Measurements from ENCODE around the gene ARL8A. TPM values are rescaled to one million over a fixed set of nuclear protein-coding genes. Genes with fewer than 3 reads are reported as not detected.
"Not testable (repeated sequence)": the region's sequence is repeated elsewhere in the genome, so short reads cannot be mapped to it uniquely, and the experiment has no call there.

ARL8A gene
- total RNA-seq, 1 donor, result 16.9 TPM

DNA sequence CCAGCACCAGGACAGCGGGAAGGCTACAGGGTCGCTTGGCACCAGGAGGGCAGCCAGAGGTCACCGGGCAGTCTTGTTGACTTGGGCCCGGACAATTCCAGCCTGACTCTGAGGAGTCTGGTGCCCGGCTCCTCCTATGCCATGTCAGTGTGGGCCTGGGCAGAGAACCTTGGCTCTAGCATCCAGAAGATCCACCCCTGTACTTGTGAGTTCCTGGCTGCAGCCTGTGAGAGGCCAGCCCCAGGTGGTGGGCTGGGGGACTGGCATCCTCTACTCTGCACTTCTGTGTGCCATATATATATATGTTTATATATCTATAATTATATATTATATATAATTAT is 27.4 kb upstream of the ARL8A start:
- no peak overlapping the region for H3K4me3 ChIP-seq (ENCODE audit: low read depth, low read length)
- no peak for DNase-seq (ENCODE audit: low read depth)
- TF ChIP-seq CTCF (IDR thresholded peaks at IDR 0.05; ENCODE audit: insufficient read depth, low read length), result no peak

GRCh38 chr1:202171292-202172014 is 26.9 kb upstream of the ARL8A start:
- H3K4me3 ChIP-seq (ENCODE audit: low read depth, low read length), result no peak overlapping the region
- DNase-seq (ENCODE audit: low read depth), result no peak

DNA sequence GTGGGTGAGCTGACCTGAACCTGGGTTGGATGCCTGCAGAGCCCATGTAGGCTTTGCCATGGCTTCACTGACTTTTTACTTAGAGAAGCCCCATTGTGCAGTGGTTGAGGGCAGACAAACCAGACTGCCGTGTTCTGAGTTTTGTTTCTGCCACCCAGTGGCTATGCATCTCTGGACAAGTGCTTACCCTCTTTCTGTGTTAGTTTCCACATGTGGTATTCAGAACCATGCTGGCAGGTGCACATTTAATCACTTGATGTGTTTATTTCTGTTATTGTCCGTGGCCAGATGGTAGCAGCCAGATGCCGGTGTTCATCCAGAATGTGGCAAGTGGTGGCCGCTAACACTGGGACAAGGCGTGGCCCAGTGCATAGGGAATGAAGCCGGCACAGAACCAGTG is 26.2 kb upstream of the ARL8A start:
- no peak for TF ChIP-seq CTCF (IDR thresholded peaks at IDR 0.05; ENCODE audit: insufficient read depth, low read length)
- H3K4me3 ChIP-seq (ENCODE audit: low read depth, low read length), result no peak overlapping the region
- DNase-seq (ENCODE audit: low read depth), result no peak

More at GRCh38 chr1:202171292-202172014, 26.9 kb upstream of the ARL8A start:
- TF ChIP-seq CTCF (IDR thresholded peaks at IDR 0.05; ENCODE audit: insufficient read depth, low read length), result no peak

- no peak overlapping the region for H3K4me3 ChIP-seq (ENCODE audit: low read depth, low read length)
- no peak for DNase-seq (ENCODE audit: low read depth)
- TF ChIP-seq CTCF (IDR thresholded peaks at IDR 0.05; ENCODE audit: insufficient read depth, low read length), result no peak
Measured at GRCh38 chr1:202168861-202169260, 24.3 kb upstream of the ARL8A start.

DNA sequence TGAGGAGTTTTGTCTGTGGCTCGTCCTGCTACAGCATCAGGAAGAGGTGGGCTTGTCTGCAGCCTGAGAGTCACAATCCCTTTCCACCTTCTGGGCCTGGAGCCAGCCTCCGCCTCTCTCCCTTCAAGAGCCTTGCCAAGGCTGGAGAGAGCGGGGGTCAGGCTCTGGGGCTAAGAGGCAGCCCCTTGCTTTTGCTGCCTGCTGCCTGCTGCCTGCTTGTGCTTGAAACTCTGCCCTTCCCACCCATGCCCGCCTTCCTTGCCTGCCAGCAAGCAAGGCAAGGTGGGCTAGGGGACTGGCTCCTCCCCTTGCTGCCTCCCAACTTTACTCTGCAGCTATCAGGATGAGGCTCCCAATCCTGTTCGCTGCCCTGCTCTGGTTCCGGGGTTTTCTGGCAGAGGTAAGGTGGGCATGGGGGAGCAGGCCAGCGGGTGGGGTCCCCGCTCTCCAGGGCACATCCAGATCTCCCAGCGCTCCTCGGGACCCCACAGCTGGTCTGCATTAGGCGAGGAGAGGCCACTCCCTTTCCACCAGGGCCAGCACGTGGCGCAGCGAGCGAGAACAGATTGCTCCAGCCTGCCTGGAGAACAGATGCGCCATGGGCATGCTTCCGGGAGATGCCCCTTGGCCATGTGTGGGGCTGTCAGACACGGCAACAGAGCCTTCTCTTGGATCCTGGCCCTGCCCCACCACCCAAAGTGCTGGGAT is 23.3 kb upstream of the ARL8A start:
- TF ChIP-seq CTCF (IDR thresholded peaks at IDR 0.05; ENCODE audit: insufficient read depth, low read length), result no peak
- DNase-seq (ENCODE audit: low read depth), result peak; percentile 48
- H3K4me3 ChIP-seq (ENCODE audit: low read depth, low read length), result no peak overlapping the region

GRCh38 chr1:202167054-202167453 is 22.5 kb upstream of the ARL8A start:
- H3K4me3 ChIP-seq (ENCODE audit: low read depth, low read length); DNase-seq (ENCODE audit: low read depth): not testable (repeated sequence)

- TF ChIP-seq CTCF (IDR thresholded peaks at IDR 0.05; ENCODE audit: insufficient read depth, low read length), result no peak
- no peak for DNase-seq (ENCODE audit: low read depth)
- no peak overlapping the region for H3K4me3 ChIP-seq (ENCODE audit: low read depth, low read length)
Measured at GRCh38 chr1:202165942-202166843, 21.7 kb upstream of the ARL8A start.

Data from fibroblast of the aortic adventitia (primary cell).